Gastrocnemius medialis (tissue), 4 donors: ENCODE data around the gene LGALS7. TPM values are rescaled to one million over a fixed set of nuclear protein-coding genes. Genes with fewer than 3 reads are reported as not detected.
"Not testable (repeated sequence)": the region's sequence is repeated elsewhere in the genome, so short reads cannot be mapped to it uniquely, and the experiment has no call there.

ENCODE experiments used
- ATAC-seq, 2 donors: fragments of 150-250 bp; one replicate each; pipeline ENCODE4 v1.9.1; 2016
- DNase-seq, 2 donors: peaks; one replicate each; pipeline ENCODE4 v3.0.0-alpha.2; 2019
- H3K27ac ChIP-seq, 4 donors: fragments of 200-600 bp; sonication (generic); 1 replicate in 1 of 4; 2 replicates in 3 of 4; pipeline ENCODE4 v1.5.1; 2016 to 2018; ENCODE audit warnings: mild to moderate bottlenecking in 2 of 4, moderate library complexity in 1 of 4
- H3K27me3 ChIP-seq, 3 donors: fragments of 200-600 bp; sonication (generic) in 2 of 3; 1 replicate in 1 of 3; 2 replicates in 2 of 3; pipeline versions ENCODE4 v1.5.1 to v1.6.0; 2016 to 2019; ENCODE audit warnings: mild to moderate bottlenecking in 1 of 3, moderate library complexity in 1 of 3
- H3K36me3 ChIP-seq, 2 donors: fragments of 200-600 bp; sonication (generic) in 1 of 2; one replicate each; pipeline ENCODE4 v1.5.1; 2017 to 2018
- H3K4me1 ChIP-seq, 2 donors: fragments of 200-600 bp; sonication (generic) in 1 of 2; one replicate each; pipeline ENCODE4 v1.5.1; 2016 to 2017; ENCODE audit warnings: mild to moderate bottlenecking in 2 of 2
- H3K4me3 ChIP-seq, 4 donors: fragments of 200-600 bp; sonication (generic) in 3 of 4; 1 replicate in 1 of 4; 2 replicates in 3 of 4; pipeline ENCODE4 v1.5.1; 2016 to 2019; ENCODE audit warnings: mild to moderate bottlenecking in 2 of 4
- H3K9me3 ChIP-seq, 3 donors: fragments of 200-600 bp; sonication (generic) in 2 of 3; 1 replicate in 1 of 3; 2 replicates in 2 of 3; pipeline ENCODE4 v1.5.1; 2016 to 2019
- CTCF ChIP-seq, 5 experiments: fragments of 450-650 bp in 3 of 5; fragments of 200-600 bp in 2 of 5; sonication (generic) in 2 of 5; IDR thresholded peaks in 4 of 5; conservative IDR thresholded peaks in 1 of 5; 1 replicate in 4 of 5; 2 replicates in 1 of 5; pipeline ENCODE4 v1.5.1; 2016 to 2019; ENCODE audit warnings: antibody characterized with exemption in 5 of 5, mild to moderate bottlenecking in 3 of 5, moderate library complexity in 3 of 5
- POLR2A ChIP-seq, 2 donors: fragments of 450-650 bp; IDR thresholded peaks; one replicate each; pipeline ENCODE4 v1.6.1; 2017; ENCODE audit warnings: antibody characterized with exemption in 2 of 2, mild to moderate bottlenecking in 2 of 2, moderate library complexity in 2 of 2
- in situ Hi-C, 4 donors: fragments of 200-750 bp; cut with MboI; loops; one replicate each; pipeline versions ENCODE4 v1.15.0 to v1.8.0; 2017; ENCODE audit warnings: low sequenced_read_pairs in 4 of 4
- intact Hi-C: fragments of 100-400 bp; cut with DNase I; formaldehyde crosslinking; loops from one replicate; pipeline ENCODE4 v1.15.1; 2023; ENCODE audit warnings: low total_unique reads
- total RNA-seq, 4 donors: library from RNA; depleted of rRNA; stranded (reverse); fragments of >200 nt; gene quantifications; one replicate each; pipeline versions ENCODE4 v1.1.0 to v1.2.3, GENCODE V29; 2016

The LGALS7 gene
- total RNA-seq, 4 donors from 2014 or later: not detected

- ATAC-seq (no peak), DNase-seq (no peak)
- peaks cover 13 to 20% of the 10 kb centered on the region in 2 donors for H3K4me1 ChIP-seq
- H3K27ac ChIP-seq: no peak overlapping the region
- in situ Hi-C loops (no loop called here), intact Hi-C loops (no loop called here)
- H3K4me3 ChIP-seq: no peak overlapping the region
- peaks cover 0 to 36% of the 10 kb centered on the region in 2 donors for H3K36me3 ChIP-seq
- H3K9me3 ChIP-seq: no peaks in the 10 kb centered on the region
- no peak for TF ChIP-seq POLR2A (IDR thresholded peaks at IDR 0.05)
- no peak for TF ChIP-seq CTCF (IDR thresholded peaks at IDR 0.05 in 4 of 5, conservative IDR thresholded peaks at IDR 0.05 in 1 of 5)
- no peaks in the 10 kb centered on the region for H3K27me3 ChIP-seq
Observed at GRCh38 chr19:38816131-38816750, 42.9 kb upstream of the LGALS7 start.

GRCh38 chr19:38815059-38816001 lies 42.0 kb upstream of the LGALS7 start:
- Histone ChIP-seq H3K36me3 (peaks cover 0 to 36% of the 10 kb centered on the region in 2 donors), H3K27ac (no peak overlapping the region), H3K9me3 (no peaks in the 10 kb centered on the region), H3K27me3 (no peaks in the 10 kb centered on the region), H3K4me3 (no peak overlapping the region), H3K4me1 (peaks cover 8 to 12% of the 10 kb centered on the region in 2 donors)
- intact Hi-C loops: no loop called here
- in situ Hi-C loops: no loop called here
- DNase-seq: no peak
- TF ChIP-seq CTCF (IDR thresholded peaks at IDR 0.05 in 4 of 5, conservative IDR thresholded peaks at IDR 0.05 in 1 of 5): no peak
- TF ChIP-seq POLR2A (IDR thresholded peaks at IDR 0.05): no peak
- ATAC-seq: no peak

GRCh38 chr19:38813932-38814331 lies 40.6 kb upstream of the LGALS7 start:
- H3K27ac ChIP-seq, H3K9me3 ChIP-seq, H3K4me3 ChIP-seq, in situ Hi-C loops, ATAC-seq, intact Hi-C loops, H3K4me1 ChIP-seq, H3K27me3 ChIP-seq, DNase-seq: not testable (repeated sequence)
- peaks cover 0 to 36% of the 10 kb centered on the region in 2 donors for H3K36me3 ChIP-seq

- Histone ChIP-seq H3K4me3 (no peak overlapping the region), H3K36me3 (peaks cover 0 to 36% of the 10 kb centered on the region in 2 donors), H3K4me1 (no peaks in the 10 kb centered on the region), H3K27me3 (no peaks in the 10 kb centered on the region), H3K9me3 (no peaks in the 10 kb centered on the region), H3K27ac (no peak overlapping the region)
- no peak for TF ChIP-seq CTCF (IDR thresholded peaks at IDR 0.05 in 4 of 5, conservative IDR thresholded peaks at IDR 0.05 in 1 of 5)
- no peak for TF ChIP-seq POLR2A (IDR thresholded peaks at IDR 0.05)
- DNase-seq: no peak
- in situ Hi-C loops: no loop called here
- no peak for ATAC-seq
- intact Hi-C loops: no loop called here
Observed at GRCh38 chr19:38813323-38813722, 40.0 kb upstream of the LGALS7 start.

- TF ChIP-seq CTCF (IDR thresholded peaks at IDR 0.05 in 4 of 5, conservative IDR thresholded peaks at IDR 0.05 in 1 of 5) (no peak), POLR2A (IDR thresholded peaks at IDR 0.05) (no peak)
- DNase-seq (no peak), ATAC-seq (peak in 1 of 2 donors; percentile 18)
- Histone ChIP-seq H3K4me3 (no peak within 1 kb of the TSS), H3K9me3 (no peaks in the 10 kb centered on the region), H3K27ac (no peak within 1 kb of the TSS), H3K27me3 (no peaks in the 10 kb centered on the region), H3K4me1 (no peaks in the 10 kb centered on the region), H3K36me3 (peaks cover 0 to 32% of the 10 kb centered on the region in 2 donors)
- in situ Hi-C loops (no loop called here), intact Hi-C loops (no loop called here)
Observed at GRCh38 chr19:38812841-38813320, 39.6 kb upstream of the LGALS7 start, which contains the start of gene LGALS4. LGALS4 (minus strand) TSS chr19:38812945; CDS start chr19:38812886, 59 bp downstream.
